Ovary (tissue), 3 donors: Measurements from ENCODE around the gene FEM1C.

Experiments used
- CTCF ChIP-seq, 3 donors: fragments of 450-650 bp in 2 of 3; fragments of 200-600 bp in 1 of 3; IDR thresholded peaks; one replicate each; pipeline versions ENCODE4 v1.5.1 to v1.8.0; 2016 to 2022; ENCODE audit warnings: antibody characterized with exemption in 3 of 3, mild to moderate bottlenecking in 1 of 3
- EP300 ChIP-seq: sonication (generic); formaldehyde crosslinking; IDR thresholded peaks from one replicate; pipeline ENCODE4 v1.6.1; 2017; ENCODE audit warnings: antibody characterized with exemption
- POLR2A ChIP-seq: fragments of 450-650 bp; IDR thresholded peaks from one replicate; pipeline ENCODE4 v1.6.1; 2017; ENCODE audit warnings: antibody characterized with exemption, mild to moderate bottlenecking, moderate library complexity
- donor health status: DM: no; HTN: no; CAD: no.

DNA sequence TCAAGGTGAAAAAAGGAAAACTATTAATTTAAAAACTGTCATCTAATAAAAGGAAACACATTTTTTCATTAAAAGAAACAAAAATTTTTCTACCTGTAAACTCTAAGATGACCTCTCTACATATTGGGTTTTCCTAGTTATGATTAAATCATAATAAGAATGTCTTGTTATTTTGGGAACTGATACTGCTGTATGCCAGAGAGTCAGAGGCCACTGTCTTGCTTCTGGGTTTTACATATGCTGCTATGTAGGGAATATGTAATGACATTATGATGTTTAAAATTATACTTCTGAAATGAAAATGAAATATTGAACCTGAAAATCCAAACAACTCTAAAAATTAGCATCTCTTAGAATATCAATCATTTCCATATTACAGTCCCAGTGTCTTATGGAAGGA, 63.7 kb downstream of the FEM1C start:
- TF ChIP-seq CTCF (IDR thresholded peaks at IDR 0.05), result no peak
- TF ChIP-seq POLR2A, result no peak
- TF ChIP-seq EP300, result no peak
